AG09319 (cell line): Measurements from ENCODE around the gene IQGAP2.

Source experiments
- DNase-seq: peaks from one replicate; pipeline ENCODE4 v3.0.0-alpha.2; 2010; ENCODE audit warnings: low read depth; ENCODE audit errors: extremely low read depth
- TF ChIP-seq, protein P1 (sequence below): IDR thresholded peaks from 2 replicates; pipeline ENCODE4 v1.5.1; 2011; ENCODE audit warnings: low read depth, mild to moderate bottlenecking, inconsistent platforms, low read length, moderate library complexity

The IQGAP2 gene

DNA sequence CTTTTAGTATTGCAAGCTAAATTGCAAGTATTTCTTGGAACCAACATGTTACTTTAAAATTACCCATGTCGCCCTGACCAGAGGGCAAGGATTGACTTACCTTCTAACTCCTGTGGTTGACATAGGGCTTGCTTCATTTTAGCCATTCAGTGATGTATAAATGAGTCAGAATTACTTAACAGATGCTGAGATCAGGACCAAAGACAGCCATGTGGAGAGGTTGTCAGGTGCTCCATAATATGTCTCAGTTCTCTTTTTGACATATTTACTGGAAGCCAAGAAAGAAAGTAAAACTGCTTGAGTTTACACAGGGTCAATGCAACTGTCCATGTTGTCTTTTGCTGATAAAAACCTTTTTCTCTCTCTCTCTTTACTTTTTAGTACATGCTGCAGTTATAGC is 186.9 kb downstream of the IQGAP2 start:
- TF ChIP-seq, protein P1, sequence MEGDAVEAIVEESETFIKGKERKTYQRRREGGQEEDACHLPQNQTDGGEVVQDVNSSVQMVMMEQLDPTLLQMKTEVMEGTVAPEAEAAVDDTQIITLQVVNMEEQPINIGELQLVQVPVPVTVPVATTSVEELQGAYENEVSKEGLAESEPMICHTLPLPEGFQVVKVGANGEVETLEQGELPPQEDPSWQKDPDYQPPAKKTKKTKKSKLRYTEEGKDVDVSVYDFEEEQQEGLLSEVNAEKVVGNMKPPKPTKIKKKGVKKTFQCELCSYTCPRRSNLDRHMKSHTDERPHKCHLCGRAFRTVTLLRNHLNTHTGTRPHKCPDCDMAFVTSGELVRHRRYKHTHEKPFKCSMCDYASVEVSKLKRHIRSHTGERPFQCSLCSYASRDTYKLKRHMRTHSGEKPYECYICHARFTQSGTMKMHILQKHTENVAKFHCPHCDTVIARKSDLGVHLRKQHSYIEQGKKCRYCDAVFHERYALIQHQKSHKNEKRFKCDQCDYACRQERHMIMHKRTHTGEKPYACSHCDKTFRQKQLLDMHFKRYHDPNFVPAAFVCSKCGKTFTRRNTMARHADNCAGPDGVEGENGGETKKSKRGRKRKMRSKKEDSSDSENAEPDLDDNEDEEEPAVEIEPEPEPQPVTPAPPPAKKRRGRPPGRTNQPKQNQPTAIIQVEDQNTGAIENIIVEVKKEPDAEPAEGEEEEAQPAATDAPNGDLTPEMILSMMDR: no peak
- DNase-seq: no peak

DNA sequence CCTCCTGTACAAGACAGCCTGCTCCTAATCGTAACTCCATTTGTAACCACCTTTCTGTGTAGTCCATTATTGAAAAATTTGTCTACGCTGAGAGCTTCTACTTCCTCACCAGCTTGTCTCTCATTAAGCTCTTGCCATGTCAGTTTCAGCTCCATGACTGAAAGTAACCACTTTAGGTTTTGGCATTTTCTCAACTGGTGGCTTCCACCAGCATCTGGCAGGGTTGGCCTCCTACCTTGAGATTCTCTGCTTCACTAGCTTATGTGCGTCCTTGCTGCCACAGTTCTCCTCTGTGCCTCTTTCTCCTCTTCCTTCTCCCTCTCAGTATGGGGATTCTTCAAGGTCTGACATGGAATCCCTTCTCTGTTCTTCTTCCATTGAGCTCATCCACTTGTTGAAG is 188.3 kb downstream of the IQGAP2 start:
- DNase-seq: no peak
- TF ChIP-seq, protein P1: no peak

DNA sequence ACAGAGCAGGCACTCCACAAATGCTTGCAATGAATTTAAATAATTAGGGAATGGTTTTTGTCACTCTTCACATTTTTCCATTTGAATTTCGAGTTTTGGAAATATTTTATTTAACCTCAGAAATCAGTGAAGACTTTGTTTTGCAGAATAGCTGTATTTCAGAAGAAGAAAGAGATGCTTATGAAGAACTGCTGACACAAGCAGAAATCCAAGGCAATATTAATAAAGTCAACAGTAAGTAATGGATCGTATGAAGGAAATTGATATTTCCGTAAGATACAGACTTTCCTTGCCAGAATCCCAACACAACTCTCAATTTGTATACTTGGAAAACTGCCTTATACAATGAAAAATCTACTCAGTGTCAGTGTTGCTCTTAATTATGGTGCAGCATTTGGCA is 189.6 kb downstream of the IQGAP2 start:
- DNase-seq: no peak
- TF ChIP-seq, protein P1: no peak

DNA sequence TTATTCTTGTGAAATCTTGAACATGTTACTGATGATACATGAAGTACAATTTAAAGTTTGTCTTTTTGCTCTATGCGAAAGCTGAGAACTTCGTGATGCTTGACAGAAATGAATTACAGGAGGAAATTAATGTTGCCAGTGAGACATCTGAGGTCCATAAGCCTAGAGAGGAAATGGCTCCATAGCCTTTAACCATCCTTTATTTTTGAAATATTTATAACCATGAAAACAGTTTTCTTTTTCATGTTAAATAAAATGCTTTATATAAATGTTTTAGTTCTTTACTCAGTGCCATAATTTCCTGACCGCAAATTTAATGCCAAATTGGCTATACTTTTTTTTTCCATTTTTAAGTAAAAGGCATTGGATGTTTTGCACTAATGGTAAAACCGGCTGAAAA is 191.0 kb downstream of the IQGAP2 start:
- TF ChIP-seq, protein P1: no peak
- DNase-seq: no peak

DNA sequence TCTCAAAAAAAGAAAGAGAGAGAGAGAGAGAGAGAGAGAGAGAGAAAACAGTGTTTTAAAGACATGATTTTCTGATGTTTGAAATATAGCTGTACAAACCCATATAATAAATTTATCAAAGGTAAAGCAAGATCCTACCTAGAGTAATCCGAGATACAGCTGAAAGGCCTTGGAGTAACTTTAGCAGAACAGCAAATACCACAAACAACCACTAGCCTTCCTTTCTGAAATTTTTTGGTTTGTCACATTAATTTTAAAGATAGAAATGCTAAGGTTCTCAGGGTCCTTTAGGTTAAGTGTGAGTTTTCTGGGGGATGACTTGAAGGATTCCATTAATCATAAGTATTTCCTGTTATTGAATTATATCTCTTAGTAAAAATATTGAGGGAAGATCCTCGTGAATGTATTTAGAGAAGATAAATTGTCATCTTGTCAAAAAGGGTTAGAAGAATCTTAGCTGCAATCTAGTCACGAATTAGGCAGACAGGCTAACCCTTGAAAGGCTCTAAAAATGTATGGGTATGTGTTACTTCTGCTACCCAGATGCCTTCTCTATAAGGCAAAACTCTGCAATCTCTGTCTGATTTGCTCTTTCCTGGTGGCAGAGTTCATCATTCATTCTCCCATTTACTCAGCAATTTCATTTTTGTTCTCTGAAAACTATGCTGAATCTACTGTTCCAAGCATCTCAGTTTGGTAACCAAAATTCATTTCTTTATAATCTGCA is 192.8 kb downstream of the IQGAP2 start:
- TF ChIP-seq, protein P1: no peak
- DNase-seq: no peak

DNA sequence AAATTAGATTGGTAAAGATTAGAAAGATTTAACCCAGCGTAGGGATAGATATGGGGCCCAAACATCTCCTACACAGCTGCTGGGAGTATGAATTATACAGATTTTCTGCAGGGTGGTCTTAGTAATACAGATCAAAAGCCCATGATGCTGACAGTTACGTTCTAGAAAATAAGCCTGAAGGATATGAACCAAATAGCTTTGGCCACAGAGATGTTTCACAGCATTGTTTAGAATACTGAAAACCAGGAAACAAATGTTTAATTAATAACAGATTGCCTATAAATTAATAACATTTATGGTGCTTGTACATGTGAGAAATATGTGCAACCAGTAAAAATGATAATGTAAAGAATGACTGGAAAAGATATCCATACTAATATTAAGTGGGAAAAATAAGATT is 195.4 kb downstream of the IQGAP2 start:
- no peak for DNase-seq
- TF ChIP-seq, protein P1: no peak

DNA sequence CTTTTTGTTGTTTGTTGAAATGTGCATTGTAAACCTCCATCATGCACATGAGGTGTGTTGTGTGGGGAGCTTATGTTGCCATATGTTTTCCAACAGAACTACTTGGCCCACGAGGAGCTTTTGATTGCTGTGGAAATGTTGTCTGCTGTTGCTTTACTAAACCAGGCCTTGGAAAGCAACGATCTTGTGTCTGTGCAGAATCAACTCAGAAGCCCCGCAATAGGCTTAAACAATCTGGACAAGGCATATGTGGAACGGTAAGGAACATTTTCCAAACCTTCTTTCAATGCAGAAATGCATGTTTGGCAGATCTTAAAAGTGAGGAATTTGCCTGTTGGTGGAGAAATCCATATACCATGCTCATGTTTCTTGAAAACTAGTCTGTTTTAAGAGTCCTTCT is 197.6 kb downstream of the IQGAP2 start:
- no peak for DNase-seq
- TF ChIP-seq, protein P1: no peak
